AG10803 (cell line): ENCODE results near the gene SUB1.
A peak's percentile ranks its signal among the peaks of the same experiment; 100 is the strongest.

ENCODE experiments used
- DNase-seq: peaks from one replicate; pipeline ENCODE4 v3.0.0; 2010; ENCODE audit warnings: low read depth
- H3K4me3 ChIP-seq: 2 replicates; pipeline ENCODE4 v1.5.1; 2011; ENCODE audit warnings: mild to moderate bottlenecking, low read length, control low read depth
- TF ChIP-seq, protein P1 (sequence below): conservative IDR thresholded peaks from 2 replicates; pipeline ENCODE4 v1.5.1; 2011; ENCODE audit warnings: mild to moderate bottlenecking, low read length, control low read depth, inconsistent platforms

SUB1 gene

DNA sequence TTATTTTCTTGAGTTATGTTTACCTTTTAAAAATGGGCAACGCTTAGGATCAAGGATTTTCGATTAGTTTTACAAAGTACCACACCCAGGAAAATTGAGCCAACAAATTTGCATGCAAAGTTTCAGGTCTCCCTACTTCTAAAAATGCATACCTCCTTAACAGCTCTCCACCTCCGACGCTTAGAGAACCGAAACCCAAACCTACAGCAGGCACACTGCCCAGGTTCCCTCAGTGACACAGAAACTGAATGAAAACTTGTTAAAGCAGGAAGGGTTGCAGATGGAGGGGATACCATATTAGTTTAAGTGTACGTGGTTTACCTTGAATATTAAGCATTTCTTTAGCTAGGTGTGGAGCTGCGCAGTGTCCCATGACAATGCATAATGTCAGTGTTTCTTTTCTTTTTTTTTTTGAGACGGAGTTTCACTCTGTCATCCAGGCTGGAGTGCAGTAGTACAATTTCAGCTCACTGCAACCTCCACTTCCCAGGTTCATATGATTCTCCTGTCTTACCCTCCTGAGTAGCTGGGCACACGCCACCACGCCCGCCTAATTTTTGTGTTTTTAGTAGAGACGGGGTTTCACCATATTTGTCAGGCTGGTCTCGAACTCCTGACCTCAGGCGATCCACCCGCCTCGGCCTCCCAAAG lies 1.6 kb upstream of the SUB1 start:
- TF ChIP-seq, protein P1, sequence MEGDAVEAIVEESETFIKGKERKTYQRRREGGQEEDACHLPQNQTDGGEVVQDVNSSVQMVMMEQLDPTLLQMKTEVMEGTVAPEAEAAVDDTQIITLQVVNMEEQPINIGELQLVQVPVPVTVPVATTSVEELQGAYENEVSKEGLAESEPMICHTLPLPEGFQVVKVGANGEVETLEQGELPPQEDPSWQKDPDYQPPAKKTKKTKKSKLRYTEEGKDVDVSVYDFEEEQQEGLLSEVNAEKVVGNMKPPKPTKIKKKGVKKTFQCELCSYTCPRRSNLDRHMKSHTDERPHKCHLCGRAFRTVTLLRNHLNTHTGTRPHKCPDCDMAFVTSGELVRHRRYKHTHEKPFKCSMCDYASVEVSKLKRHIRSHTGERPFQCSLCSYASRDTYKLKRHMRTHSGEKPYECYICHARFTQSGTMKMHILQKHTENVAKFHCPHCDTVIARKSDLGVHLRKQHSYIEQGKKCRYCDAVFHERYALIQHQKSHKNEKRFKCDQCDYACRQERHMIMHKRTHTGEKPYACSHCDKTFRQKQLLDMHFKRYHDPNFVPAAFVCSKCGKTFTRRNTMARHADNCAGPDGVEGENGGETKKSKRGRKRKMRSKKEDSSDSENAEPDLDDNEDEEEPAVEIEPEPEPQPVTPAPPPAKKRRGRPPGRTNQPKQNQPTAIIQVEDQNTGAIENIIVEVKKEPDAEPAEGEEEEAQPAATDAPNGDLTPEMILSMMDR = no peak
- DNase-seq = no peak
- H3K4me3 ChIP-seq = no peak overlapping the region

DNA sequence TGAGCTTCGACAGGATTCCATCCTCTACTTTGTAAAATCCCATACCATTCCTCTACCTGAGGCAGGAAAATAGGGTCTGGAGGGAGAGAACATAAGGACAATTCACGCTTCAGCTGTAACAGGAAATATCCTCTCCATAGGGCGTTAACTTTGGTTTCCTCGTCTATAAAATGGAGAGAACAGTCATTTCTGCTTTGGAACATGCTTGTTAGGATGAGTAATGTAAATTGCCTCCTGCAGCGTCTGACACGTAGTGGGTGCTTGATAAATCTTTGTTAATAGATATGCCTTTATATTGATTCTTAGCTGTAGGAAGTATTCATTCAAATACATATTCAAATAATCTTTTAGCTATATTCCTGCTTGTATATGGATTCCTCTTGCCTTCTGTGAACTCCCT lies 711 bp upstream of the SUB1 start:
- TF ChIP-seq, protein P1 = no peak
- no peak overlapping the region for H3K4me3 ChIP-seq
- DNase-seq = no peak

GRCh38 chr5:32585122-32585445 lies 273 bp upstream of the SUB1 start:
- no peak for DNase-seq
- TF ChIP-seq, protein P1 = no peak
- H3K4me3 ChIP-seq = peak overlapping the region; percentile 92; the same call in 1 of the 2 replicates

- DNase-seq = no peak
- TF ChIP-seq, protein P1 = no peak
- peak overlapping the region; percentile 92 for H3K4me3 ChIP-seq
Observed at GRCh38 chr5:32586276-32586599, 881 bp downstream of the SUB1 start.

GRCh38 chr5:32587067-32587551 lies 1.8 kb downstream of the SUB1 start:
- TF ChIP-seq, protein P1 = no peak
- H3K4me3 ChIP-seq = peak overlapping the region; percentile 92
- DNase-seq = no peak

DNA sequence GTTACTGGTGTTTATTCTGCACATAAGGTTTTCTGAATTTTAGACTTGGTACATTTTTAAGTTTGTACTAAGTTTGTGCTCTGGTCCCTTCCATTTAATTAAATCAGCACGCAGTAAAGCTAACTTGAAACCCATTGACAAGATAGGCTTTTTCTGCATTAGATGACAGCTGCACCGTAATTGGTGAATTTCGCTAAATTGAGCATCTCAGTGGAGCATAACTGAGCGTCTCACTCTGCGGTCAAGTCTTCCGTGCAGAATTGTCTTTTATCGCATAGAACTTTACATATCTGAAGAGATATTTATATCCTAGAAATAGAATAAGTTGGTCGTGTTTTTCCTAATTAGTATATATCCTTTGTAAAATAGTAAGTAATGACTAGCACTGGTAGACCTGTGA lies 4.1 kb downstream of the SUB1 start:
- TF ChIP-seq, protein P1 = no peak
- H3K4me3 ChIP-seq = no peak overlapping the region
- no peak for DNase-seq

DNA sequence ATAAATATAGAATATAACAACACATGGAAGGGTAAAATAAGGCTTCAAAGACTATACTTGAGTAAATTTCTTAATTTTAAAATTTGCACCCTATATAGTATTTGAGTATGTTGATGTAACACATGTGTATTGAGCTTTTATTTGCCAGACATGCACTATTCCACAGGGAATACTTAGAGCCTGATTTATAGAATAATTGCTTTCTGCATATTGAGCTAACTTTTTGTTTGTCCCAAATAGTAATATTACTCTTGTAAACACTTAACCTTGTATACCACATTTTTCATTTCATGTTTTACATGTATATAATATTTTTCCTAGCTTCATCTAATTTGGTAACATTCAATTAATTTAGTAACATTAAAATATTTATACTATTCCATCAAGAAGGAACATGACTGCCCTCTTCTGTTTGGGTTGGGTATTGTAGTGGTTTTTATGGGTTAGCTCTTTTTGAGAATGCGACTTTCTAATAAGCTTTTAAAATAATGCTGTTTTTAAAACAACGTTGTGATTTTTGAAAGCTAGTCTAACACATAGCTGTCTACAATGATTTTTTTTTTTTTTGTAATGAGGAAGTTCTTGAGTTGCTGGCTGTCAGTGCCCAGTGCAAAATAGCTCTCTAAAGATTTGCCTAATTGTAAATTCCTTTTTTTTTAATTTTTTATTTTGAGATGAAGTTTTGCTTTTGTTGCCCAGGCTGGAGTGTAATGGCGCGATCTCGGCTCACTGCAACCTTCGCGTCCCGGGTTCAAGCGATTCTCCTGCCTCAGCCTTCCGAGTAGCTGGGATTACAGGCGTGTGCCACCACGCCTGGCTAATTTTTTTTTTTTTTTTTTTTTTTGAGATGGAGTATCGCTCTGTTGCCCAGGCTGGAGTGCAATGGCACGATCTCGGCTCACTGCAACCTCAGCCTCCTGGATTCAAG lies 4.8 kb downstream of the SUB1 start:
- TF ChIP-seq, protein P1 = peak; percentile 87
- no peak overlapping the region for H3K4me3 ChIP-seq
- peak; percentile 60 for DNase-seq
